Stimulated activated CD8-positive, alpha-beta memory T cell treated with anti-CD3 and anti-CD28 coated beads, Interleukin-7, amount 100 ng/mL, for 48 hours (primary cell): ENCODE measurements around the gene ZBTB48.

ENCODE experiments used
- DNase-seq, 2 donors: peaks; one replicate each; pipeline ENCODE4 v3.0.0-alpha.2; 2020; ENCODE audit warnings: low read depth in 1 of 2; ENCODE audit errors: extremely low read depth in 1 of 2

ZBTB48 gene

DNA sequence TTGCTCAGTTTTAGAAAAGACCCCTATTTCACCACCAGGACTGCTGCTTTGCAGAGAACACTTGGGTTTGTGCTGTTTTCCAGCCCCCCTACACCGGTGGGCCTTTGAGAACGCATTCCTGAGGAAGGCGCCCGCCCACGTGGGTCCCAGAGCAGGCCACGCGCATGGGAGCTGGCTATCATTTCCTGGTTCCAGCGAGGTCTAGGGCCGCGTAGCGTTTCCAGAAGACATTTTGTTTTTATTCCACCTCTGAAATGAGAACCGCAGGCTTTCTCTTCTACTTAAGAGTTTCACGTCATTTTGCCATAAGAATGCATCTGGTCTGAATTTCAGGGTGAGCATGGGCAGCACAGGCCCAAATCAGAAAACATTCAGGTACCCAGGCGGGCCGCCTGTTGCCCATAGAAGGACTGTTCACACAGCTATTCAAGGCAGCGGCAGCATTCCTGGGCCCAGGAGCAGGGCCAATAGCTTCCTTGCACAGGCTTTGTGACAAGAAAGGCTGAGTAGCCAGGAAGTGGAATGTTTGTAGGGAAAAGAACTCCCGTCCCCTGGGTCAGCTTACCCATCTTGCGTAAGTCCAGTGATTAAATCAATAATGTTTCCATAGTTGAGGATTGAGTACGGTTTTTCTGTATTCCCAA is 24.2 kb downstream of the ZBTB48 start:
- DNase-seq = no peak

DNA sequence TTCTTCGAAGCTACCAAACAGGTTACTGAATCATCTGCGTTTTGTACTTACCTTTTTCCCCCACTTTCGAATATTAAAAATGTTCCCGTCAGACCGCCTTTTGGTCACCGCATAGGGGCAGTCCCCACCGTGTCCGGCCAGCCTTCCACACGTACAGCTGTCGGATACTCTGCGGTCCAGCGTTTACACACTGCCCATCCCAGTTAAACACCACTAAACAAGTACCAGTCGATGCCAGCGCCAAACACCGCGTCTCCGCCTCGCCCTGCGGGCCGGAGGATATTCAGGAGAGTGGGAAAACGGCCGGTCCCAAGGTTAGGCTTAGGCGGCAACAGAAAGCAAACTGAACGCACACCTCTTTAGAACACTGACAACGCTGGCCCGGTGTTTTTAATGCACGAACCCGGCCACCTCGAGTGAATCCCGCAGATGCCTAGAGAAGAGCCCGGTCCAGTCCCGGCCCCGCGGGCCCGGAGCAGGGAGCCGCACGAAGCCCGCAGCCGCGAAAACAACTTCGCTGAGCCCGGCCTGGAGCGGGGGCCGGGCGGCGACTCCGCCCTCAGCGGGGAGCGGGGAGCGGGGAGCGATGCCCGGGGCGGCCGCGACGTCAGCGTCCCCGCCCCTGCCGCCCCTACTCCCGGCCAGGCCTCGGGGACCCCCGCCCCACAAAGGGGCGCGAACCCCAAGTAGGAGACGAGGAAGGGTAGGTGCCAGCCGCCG is 33.0 kb downstream of the ZBTB48 start:
- DNase-seq = no peak

DNA sequence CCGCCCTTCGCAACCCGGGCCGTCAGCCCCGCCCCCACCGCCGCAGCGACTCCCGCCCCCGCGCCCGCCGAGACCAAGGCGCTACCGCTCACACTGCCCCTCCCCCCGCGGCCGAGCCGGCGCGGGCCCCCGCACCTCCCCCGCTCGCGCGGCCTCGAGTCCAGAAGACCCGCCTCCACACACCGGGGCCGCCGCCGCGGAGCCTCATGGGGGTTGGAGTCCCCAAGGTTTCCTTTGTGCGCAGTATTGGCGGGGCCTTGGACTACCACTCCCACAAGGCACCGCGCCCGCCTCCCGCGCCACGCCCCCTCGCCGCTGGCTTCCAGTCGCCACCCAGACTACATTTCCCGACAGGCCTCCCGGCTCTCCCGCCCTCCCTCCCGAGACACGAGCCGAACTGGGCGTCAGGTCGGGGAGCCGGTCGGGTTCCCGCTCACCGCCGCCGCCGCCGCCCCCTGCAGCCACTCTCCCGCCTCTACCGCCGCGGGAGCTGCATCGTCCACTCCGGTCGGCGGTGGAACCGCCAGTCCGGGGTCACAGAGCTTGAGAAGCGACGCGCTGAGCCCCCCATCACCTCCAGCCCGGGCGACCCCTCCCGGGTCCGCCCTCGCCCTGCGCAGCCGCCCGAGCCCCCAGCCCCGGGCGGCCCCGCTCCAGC is 33.7 kb downstream of the ZBTB48 start, which contains the start of gene PHF13:
TSS of gene PHF13 (plus strand) at position 371 of the 658 bp plus-strand sequence. CDS start 336 bp downstream, outside the sequence.
- peak; percentile 99 to 100 for DNase-seq

DNA sequence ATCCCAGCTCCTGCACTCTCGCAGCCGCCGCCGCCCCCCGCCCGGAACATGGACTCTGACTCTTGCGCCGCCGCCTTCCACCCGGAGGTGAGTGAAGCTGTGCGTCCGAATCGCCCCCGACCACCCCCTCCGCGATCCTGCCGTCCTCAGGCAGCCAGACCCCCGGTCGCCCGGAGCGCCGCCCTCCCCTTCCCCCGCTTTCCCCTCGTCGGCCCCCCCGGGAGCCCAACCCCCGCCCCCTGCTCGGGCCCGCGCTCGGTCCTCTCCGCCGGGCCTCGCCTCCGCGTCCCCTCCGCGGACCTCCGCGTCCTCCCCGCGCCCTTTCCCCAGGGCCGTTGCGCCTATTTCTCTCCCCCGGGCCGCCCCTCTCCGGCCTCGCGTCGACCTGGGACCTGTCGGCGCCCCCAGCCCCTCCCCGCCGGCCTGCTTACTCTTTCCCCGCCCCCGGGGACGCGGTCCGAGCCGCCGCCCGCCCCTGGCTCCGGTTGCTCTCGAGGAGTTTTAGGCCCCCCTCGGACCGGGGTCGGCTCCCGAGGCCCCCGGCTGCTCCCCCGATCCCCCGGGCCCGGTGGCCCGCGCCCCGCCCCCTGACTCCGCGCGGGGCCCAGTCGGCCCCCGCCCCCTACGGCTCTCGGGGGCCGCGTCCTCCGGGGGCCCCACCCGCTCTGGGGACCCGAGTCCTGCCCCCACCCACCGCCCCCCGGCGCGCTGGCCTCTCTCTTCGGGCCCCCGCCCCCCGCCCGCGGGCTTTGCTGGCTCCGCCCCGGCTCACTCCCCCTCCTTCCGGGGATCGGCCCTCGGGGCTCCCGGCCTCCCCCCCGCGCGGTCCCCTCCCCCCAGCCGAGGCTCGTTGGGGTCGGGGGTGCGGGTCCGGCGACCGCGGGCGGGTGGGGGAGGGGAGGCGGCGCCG is 34.5 kb downstream of the ZBTB48 start:
- no peak for DNase-seq

DNA sequence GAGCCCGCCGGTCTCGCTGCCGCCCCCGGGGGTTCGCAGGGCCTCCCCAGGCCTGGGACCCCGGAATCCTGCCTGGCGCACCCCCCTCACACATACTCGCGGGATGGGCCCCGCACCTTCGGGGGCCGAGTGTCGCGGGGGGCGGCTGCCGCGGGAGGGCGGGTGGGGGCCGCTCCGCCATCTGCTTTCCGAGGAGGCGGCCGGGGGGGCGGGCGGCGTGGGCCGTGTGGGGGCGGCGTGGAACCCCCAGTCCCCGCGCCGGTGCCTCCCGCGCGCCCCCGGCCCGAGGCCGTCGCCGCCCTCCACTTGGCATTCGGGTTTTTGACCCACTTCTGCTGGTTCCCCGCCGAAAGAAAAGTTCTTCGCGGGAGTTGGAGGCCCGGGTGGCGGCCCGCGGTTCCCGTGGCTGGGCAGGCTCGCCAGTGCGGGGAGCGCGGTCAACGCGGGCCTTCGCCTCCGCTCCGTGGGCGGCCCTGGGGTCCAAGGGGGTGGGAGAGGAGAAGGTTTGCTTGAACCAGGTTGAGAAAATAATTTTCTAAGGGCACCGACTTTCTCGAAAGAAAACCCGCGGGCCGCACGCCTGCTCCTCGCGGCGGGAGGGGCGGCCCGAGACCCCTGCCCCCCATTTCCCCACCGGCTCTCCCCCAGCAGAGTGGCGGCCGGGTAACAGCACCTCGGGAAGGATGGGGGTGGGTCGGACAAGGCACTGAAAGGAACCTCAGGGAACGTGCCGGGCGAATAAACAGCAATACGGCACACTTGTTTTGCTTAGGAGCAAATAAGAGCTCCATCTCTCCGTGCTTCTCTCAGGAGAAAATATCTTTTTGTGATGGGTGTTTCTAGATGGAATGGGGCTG is 35.4 kb downstream of the ZBTB48 start:
- no peak for DNase-seq

DNA sequence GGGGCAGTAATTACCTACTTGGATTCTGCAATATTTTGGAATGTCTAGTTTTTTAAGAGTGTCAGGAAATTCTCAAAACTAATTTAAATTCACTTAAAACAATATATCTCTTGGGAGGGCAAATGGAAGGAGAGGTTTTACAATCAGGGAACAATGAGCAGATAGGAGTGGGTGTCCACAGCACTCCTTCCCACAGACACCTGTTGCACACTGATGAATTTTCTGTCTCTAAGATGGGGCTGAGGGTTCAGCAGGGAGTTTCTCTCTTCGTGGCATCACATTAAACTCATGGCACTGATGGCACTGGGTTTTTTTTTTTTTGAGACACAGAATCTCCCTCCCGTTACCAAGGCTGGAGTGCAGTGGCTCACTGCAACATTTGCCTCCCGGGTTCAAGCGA is 39.3 kb downstream of the ZBTB48 start:
- no peak for DNase-seq

DNA sequence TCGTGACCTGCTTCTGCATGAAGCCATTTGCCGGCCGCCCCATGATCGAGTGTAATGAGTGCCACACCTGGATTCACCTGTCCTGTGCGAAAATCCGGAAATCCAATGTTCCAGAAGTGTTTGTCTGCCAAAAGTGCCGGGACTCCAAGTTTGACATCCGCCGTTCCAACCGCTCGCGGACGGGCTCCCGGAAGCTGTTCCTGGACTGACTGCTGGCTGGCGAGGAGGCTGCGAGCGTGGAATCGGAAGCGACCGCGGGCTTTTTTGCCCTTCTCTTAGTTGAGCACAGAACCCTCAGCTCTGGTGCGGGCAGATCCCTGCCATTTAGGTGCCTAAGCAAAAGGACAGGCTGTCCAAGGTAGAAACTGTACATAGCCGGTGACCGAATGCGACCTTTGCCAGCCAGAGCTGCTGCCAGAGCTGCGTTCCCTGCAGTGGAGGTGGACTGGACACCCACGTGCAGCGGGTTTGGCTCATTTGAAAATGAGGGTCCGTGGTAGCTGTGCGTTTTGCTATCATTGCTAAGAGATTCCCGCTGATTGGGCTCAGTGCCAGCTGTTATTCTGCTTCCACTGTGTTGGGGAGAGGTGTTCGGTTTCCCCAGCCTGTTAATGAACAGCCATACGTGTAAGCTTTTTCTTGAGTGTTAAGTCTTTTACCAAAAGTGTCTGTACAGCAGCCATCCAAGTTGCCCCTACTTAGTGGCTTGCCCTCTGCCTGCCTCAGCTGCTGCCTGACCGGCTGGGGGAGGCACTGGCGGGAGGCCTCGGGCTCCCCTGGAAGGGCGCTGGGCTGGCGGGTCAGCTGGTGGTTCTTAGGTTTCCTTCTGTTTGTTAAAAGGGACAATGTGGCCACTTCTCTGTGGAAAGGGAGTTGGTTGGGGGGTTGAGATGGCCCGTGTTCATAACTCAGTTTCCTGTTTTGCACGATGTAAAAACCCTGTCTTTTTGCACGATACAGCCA is 41.9 kb downstream of the ZBTB48 start:
- DNase-seq = no peak

DNA sequence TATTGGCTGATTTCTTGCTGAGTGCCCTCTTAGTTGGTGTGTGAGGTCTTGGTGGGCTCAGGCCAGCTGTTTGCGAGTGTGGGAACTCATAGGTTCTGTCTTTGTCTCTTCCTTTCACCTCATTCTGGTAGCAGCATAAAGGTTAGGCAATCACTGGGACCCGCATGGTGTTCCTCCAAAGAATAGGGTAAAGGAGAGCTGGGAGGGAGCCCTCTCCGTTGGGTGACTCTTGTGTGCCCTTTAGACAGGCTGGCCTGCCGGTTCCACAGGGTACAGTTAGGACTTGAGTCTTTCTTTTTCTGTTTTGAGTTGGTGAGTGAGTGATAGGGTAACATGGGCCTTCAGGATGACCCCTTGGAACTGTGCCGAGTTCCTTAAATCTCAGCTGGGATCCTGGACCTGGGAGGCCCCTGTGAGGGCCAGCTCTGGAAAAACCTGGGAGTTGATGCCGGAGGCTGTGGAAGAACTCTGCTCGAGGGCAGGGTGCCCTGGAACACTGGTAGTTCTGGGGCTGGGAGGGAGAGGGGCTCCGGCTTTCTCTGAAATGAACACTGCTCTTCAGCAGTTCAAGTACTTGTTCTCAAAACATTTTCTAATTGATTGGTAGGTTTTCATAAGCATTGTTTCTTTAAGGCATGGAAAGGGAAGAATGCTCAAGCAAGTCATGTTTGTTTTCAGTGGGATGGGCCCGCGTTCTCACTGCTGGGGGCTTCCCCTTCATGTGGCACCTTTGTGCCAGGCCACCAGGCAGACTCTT is 42.8 kb downstream of the ZBTB48 start:
- DNase-seq = no peak

DNA sequence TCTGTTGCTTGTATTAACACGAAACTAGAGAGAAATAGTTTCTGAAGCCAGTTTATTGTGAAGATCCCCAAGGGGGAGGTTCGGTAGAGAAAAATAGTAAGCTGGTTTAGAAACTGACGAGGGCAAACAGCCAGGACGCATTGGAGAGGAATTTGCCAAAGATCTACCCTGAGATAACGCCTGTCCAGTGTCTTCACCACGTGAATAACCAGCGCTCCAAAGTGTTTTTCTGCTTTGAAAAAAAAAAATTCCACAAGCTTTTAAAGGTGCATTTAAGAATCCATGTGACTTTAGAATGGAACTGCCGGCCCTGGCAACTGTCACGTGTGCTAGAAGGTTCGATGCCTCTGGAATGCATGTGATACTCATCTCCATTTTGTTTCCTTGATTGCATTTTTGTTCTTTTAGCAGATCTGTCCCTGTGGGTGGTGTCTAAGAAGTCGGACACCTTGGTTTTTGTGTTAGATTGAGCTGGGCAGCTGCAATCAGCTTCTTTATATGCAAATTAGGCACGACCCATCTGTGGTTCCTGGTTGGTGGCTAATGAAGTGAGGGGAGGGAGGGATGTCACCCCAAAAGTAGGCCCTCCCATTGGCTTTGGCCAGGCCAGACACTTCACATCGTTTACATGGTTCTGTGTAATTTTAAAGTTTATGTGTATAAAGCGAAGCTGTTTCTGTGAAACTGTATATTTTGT is 43.6 kb downstream of the ZBTB48 start:
- DNase-seq = no peak

DNA sequence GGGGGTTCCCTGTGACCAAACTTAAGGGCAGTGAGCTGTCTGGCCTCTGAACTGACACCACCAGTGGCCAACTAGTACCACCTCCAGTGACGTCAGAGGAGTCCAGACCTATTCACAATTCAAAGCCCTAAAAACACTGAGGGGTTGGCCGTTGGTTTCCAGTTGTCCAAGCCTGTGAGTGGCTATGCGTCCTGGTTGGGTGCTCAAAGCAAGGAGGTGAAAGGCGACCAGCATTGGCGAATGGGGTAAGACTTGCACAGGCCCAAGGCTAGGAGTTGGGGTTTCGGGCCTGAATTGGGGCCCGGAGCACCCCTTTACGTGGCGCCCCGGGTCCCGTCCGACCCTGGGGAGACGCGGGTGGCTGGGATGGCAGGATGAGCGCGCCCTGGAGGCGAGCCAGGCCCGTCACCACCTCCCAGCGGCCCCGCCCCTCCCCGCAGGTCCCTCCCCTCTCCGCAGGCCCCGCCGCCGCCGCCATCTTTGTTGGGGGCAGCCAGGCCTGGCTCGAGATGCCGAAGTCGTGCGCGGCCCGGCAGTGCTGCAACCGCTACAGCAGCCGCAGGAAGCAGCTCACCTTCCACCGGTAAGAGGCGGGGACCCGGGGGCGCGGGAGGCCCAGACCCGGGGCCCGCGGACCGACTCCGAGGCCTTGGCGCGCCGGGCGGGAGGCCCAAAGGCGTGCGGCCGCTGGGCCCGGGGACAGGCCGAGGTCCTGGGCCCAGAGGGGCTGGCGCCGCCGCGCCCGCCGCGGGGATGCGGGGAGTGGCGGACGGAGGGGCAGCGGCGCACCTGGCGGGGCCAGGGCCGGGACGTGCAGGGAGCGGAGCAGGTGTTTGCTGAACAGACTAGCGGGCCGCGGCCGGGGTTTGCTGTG is 45.2 kb downstream of the ZBTB48 start, which contains the start of gene THAP3:
TSS of gene THAP3 (plus strand) at position 159 of the 874 bp plus-strand sequence. CDS start at position 510, 351 bp downstream.
- DNase-seq = peak; percentile 75 to 76

DNA sequence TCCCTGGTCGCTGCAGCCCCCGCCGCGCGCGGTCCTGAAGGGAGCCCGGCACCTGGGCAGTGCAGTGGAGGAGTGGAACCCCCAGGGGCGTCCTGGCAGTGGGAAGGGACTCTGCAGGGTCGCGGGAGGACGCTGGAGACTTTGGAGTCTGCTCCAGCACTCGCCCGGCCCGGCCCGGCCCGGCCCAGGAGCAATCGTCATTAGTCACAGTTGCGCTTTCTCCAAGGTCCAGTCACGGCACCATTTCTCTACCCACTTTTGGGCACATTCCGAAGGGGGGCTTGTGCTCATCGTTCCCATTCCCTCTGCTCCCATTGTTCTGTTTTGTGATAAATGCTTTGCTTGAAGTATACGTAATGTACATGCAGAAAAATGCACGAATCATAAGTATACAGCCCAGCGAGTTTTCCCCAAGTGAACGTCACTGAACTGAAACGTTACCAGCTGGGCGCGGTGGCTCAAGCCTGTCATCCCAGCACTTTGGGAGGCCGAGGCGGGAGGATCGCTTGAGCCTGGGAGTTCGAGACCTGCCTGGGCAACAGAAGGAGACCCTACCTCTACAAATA is 45.9 kb downstream of the ZBTB48 start:
- DNase-seq = no peak

DNA sequence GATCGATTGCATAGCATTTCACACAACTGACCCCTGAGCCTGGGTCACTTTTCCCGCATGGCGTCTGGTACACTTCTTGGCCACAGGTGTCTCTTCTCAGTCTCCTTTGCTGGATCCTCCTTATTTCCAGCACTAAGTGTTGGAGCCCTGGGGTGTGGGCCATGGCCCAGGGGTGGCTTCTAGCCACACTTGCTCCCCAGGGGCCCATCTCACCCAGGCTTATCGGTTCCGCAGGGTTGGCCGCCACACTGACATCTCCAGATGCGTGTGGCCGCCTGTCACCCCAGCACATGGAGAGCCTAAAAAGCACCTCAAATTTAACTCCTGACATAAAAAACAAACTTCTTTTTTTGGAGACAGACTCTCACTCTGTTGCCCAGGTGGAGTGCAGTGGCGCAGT is 47.2 kb downstream of the ZBTB48 start:
- no peak for DNase-seq

DNA sequence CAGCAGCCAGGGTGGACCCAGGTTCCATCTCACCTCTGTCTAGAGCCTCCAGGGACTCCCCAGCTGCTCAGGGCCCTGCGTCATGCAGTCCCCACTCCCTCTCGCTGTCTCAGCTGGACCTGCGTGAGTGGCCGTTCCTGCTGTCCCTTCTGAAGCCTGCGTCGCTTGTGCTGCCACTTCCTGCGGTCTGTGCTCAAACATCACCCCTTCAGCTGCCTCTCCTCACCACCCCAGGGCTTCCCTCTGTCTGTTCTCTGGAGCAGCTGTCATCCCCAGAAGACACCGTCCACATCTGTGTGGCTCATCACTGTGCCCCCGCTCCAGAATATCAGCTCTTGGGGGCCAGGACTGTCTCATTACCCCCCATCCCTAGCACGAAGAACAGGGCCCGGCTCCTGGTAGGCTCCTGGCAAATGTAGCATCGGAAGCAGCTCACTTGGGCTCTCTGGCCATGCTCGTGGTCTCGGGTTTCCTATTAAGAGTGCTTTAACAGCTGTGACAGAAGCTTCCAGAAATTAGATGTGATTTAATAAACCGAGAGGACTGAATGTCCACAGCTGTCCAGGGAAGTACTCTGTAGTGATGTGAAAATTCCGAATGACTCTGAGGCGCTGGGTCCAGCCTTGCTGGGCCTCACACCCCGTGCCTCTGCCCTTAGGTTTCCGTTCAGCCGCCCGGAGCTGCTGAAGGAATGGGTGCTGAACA is 48.2 kb downstream of the ZBTB48 start:
- DNase-seq = no peak

DNA sequence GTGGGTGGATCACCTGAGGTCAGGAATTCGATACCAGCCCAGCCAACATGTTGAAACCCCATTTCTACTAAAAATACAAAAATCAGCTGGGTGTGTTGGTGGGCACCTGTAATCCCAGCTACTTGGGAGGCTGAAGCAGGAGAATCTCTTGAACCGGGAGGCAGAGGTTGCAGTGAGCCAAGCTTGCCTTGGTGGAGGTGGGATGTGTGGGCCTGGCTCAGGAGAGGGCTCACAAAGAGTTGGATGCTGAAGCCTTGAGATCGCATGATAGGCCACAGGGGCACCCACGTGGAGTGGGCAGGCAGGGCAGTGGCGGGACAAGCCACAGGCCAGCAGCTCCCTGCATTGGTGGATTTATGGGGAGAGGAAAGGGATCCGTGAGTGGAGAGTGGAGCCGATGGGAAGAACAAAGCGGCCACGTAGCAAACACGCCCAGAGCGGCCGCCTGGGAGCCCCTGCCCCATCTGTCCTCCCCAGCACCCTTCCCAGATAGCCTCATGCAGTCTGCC is 49.2 kb downstream of the ZBTB48 start:
- no peak for DNase-seq

DNA sequence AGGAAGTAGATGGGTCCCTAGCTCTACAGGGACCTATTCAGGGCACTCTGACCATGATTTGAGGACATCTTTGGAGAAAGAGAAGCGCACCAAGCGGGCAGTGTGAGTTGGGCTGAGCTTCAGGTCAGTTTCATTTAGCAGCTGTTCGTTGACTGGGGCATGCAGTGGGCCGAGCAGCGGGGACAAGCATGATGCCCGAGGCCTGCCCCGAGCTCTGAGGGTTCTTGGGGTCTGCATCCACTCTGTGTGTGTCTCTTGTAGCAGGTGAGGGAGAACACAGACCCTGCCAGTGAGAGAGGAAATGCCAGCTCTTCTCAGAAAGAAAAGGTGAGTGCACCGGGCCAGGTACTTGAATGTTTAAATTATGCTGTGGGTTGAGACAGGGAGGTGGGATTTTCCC is 50.2 kb downstream of the ZBTB48 start:
- DNase-seq = no peak
